ENCODE data around the gene MMS19. TPM values are rescaled to one million over a fixed set of nuclear protein-coding genes. Genes with fewer than 3 reads are reported as not detected.

MMS19 gene
- total RNA-seq, 1 experiment from 2014 or later = 70.6 TPM

DNA sequence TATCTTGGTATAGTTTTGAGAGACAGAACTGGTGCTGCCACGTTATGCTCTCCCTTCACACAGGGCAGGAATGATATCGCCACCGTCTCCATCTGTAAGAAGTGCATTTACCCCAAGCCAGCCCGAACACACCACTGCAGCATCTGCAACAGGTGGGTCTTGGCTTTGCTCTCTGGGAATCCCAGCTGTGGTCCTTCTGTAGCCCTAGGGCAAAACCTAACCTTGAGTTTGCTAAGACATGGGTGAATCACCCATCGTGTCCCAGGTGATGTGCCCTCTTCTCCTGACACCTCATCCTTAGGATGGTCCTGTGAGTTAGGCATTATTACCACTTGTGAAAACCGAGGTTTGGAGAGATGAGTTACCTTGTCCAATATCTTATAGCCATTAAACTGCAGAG lies 45.9 kb downstream of the MMS19 start:
- Histone ChIP-seq H3K27me3 (replicated peaks; ENCODE audit: insufficient read depth, low read depth, low read length, poor library complexity) (no peaks in the 10 kb centered on the region), H3K9me3 (ENCODE audit: low read depth, low read length, poor library complexity, severe bottlenecking) (no peaks in the 10 kb centered on the region), H3K4me1 (ENCODE audit: insufficient read depth, low read length, poor library complexity, severe bottlenecking) (peaks cover 2% of the 10 kb centered on the region), H3K36me3 (ENCODE audit: insufficient read depth, low read length, poor library complexity, severe bottlenecking) (peaks cover 51% of the 10 kb centered on the region), H3K27ac (ENCODE audit: low read depth, low read length, poor library complexity, severe bottlenecking) (no peak overlapping the region), H3K4me3 (ENCODE audit: low read depth, low read length, poor library complexity, severe bottlenecking) (no peak overlapping the region)
- POLR2A ChIA-PET (ENCODE audit: low non-redundant PET) = no interaction called here
- no peak for TF ChIP-seq EZH2 (IDR thresholded peaks at IDR 0.05; ENCODE audit: borderline replicate concordance, low read depth, low read length, poor library complexity, severe bottlenecking)
- TF ChIP-seq, protein P1, sequence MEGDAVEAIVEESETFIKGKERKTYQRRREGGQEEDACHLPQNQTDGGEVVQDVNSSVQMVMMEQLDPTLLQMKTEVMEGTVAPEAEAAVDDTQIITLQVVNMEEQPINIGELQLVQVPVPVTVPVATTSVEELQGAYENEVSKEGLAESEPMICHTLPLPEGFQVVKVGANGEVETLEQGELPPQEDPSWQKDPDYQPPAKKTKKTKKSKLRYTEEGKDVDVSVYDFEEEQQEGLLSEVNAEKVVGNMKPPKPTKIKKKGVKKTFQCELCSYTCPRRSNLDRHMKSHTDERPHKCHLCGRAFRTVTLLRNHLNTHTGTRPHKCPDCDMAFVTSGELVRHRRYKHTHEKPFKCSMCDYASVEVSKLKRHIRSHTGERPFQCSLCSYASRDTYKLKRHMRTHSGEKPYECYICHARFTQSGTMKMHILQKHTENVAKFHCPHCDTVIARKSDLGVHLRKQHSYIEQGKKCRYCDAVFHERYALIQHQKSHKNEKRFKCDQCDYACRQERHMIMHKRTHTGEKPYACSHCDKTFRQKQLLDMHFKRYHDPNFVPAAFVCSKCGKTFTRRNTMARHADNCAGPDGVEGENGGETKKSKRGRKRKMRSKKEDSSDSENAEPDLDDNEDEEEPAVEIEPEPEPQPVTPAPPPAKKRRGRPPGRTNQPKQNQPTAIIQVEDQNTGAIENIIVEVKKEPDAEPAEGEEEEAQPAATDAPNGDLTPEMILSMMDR (conservative IDR thresholded peaks at IDR 0.05; ENCODE audit: low read depth, low read length) = no peak
- CTCF ChIA-PET = no interaction called here
- intact Hi-C loops (cut with micrococcal nuclease; ENCODE audit: unreplicated experiment) = no loop called here
- BruUV-seq (replicated peaks) = no TSS peak
- no peak for DNase-seq (ENCODE audit: low spot score)

DNA sequence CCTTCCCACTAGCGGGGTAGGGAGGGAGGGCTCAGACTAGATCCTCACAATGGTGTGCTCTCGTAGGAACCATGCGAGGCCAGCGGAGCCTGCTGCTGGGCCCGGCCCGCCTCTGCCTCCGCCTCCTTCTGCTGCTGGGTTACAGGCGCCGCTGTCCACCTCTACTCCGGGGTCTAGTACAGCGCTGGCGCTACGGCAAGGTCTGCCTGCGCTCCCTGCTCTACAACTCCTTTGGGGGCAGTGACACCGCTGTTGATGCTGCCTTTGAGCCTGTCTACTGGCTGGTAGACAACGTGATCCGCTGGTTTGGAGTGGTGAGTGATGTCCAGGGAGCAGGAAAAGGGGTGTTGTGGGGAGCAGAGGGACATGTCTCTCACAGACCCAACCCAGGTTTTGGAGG lies 46.6 kb downstream of the MMS19 start:
- POLR2A ChIA-PET (ENCODE audit: low non-redundant PET) = no interaction called here
- H3K27ac ChIP-seq (ENCODE audit: low read depth, low read length, poor library complexity, severe bottlenecking) = no peak overlapping the region
- no peaks in the 10 kb centered on the region for H3K9me3 ChIP-seq (ENCODE audit: low read depth, low read length, poor library complexity, severe bottlenecking)
- intact Hi-C loops (cut with micrococcal nuclease; ENCODE audit: unreplicated experiment) = no loop called here
- no peaks in the 10 kb centered on the region for H3K27me3 ChIP-seq (replicated peaks; ENCODE audit: insufficient read depth, low read depth, low read length, poor library complexity)
- H3K4me3 ChIP-seq (ENCODE audit: low read depth, low read length, poor library complexity, severe bottlenecking) = no peak overlapping the region
- H3K36me3 ChIP-seq (ENCODE audit: insufficient read depth, low read length, poor library complexity, severe bottlenecking) = peaks cover 43% of the 10 kb centered on the region
- TF ChIP-seq, protein P1 (conservative IDR thresholded peaks at IDR 0.05; ENCODE audit: low read depth, low read length) = no peak
- no peak for TF ChIP-seq EZH2 (IDR thresholded peaks at IDR 0.05; ENCODE audit: borderline replicate concordance, low read depth, low read length, poor library complexity, severe bottlenecking)
- DNase-seq (ENCODE audit: low spot score) = no peak
- H3K4me1 ChIP-seq (ENCODE audit: insufficient read depth, low read length, poor library complexity, severe bottlenecking) = peaks cover 8% of the 10 kb centered on the region
- BruUV-seq (replicated peaks) = no TSS peak
- CTCF ChIA-PET = interaction anchor here (0.5 kb wide), 1 partner anchor 82 kb away, joined by 5 read pairs; no protein-coding TSS in a partner anchor

DNA sequence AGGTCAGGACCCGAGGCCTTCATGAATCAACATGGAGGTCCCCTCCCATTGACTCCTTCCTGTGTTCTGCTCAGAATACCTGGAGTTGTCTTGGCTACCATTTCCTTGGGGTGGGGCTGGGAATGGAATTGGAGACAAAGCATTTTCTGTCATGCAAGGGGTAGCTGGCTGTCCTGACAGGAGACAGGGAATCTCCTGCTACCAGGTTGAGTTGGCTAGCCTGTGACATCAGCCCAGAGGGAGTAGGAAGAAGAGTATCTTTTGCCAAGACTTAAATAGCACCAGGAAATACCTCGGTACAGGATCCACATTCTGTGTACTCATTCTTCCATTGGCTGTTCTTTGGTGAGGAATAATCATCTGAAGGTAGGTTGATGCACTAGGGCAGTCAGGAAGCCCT lies 47.4 kb downstream of the MMS19 start:
- TF ChIP-seq, protein P1 (conservative IDR thresholded peaks at IDR 0.05; ENCODE audit: low read depth, low read length) = no peak
- no peak for TF ChIP-seq EZH2 (IDR thresholded peaks at IDR 0.05; ENCODE audit: borderline replicate concordance, low read depth, low read length, poor library complexity, severe bottlenecking)
- BruUV-seq (replicated peaks) = no TSS peak
- H3K36me3 ChIP-seq (ENCODE audit: insufficient read depth, low read length, poor library complexity, severe bottlenecking) = peaks cover 35% of the 10 kb centered on the region
- intact Hi-C loops (cut with micrococcal nuclease; ENCODE audit: unreplicated experiment) = no loop called here
- ChIA-PET CTCF (no interaction called here), POLR2A (ENCODE audit: low non-redundant PET) (no interaction called here)
- no peaks in the 10 kb centered on the region for H3K9me3 ChIP-seq (ENCODE audit: low read depth, low read length, poor library complexity, severe bottlenecking)
- H3K4me1 ChIP-seq (ENCODE audit: insufficient read depth, low read length, poor library complexity, severe bottlenecking) = peaks cover 8% of the 10 kb centered on the region
- H3K27me3 ChIP-seq (replicated peaks; ENCODE audit: insufficient read depth, low read depth, low read length, poor library complexity) = no peaks in the 10 kb centered on the region
- DNase-seq (ENCODE audit: low spot score) = no peak
- H3K4me3 ChIP-seq (ENCODE audit: low read depth, low read length, poor library complexity, severe bottlenecking) = no peak overlapping the region
- H3K27ac ChIP-seq (ENCODE audit: low read depth, low read length, poor library complexity, severe bottlenecking) = no peak overlapping the region

Data from A673 (cell line).